Breast epithelium (tissue), 4 donors: ENCODE data around the gene RGR. TPM values are rescaled to one million over a fixed set of nuclear protein-coding genes. Genes with fewer than 3 reads are reported as not detected.

Experiments used
- DNase-seq, 2 donors: peaks; one replicate each; pipeline ENCODE4 v3.0.0-alpha.2; 2019; ENCODE audit warnings: low spot score in 2 of 2
- H3K27ac ChIP-seq, 2 donors: fragments of 200-600 bp; sonication (generic) in 1 of 2; one replicate each; pipeline ENCODE4 v1.5.1; 2016 to 2019; ENCODE audit warnings: mild to moderate bottlenecking in 1 of 2
- H3K27me3 ChIP-seq, 2 donors: fragments of 200-600 bp; sonication (generic) in 1 of 2; one replicate each; pipeline versions ENCODE4 v1.5.1 to v1.6.0; 2017 to 2019; ENCODE audit warnings: control low read depth in 1 of 2, mild to moderate bottlenecking in 1 of 2
- H3K36me3 ChIP-seq: fragments of 200-600 bp; one replicate; pipeline ENCODE4 v1.5.1; 2019
- H3K4me1 ChIP-seq, 2 donors: fragments of 200-600 bp; sonication (generic); one replicate each; pipeline ENCODE4 v1.5.1; 2016 to 2019; ENCODE audit warnings: control low read depth in 1 of 2
- H3K4me3 ChIP-seq, 3 donors: fragments of 200-600 bp; sonication (generic); 1 replicate in 2 of 3; 2 replicates in 1 of 3; pipeline ENCODE4 v1.5.1; 2016 to 2019; ENCODE audit warnings: mild to moderate bottlenecking in 3 of 3, moderate library complexity in 2 of 3
- H3K9me3 ChIP-seq, 2 donors: fragments of 200-600 bp; sonication (generic) in 1 of 2; one replicate each; pipeline ENCODE4 v1.5.1; 2016 to 2019; ENCODE audit warnings: control low read depth in 1 of 2
- CTCF ChIP-seq, 3 donors: fragments of 450-650 bp; IDR thresholded peaks; one replicate each; pipeline ENCODE4 v1.5.1; 2016 to 2017; ENCODE audit warnings: antibody characterized with exemption in 3 of 3, mild to moderate bottlenecking in 3 of 3, moderate library complexity in 3 of 3
- POLR2A ChIP-seq: fragments of 450-650 bp; IDR thresholded peaks from one replicate; pipeline ENCODE4 v1.6.1; 2016; ENCODE audit warnings: antibody characterized with exemption, mild to moderate bottlenecking, moderate library complexity
- POLR2AphosphoS5 ChIP-seq, 3 donors: sonication (generic); formaldehyde crosslinking; IDR thresholded peaks; one replicate each; pipeline ENCODE4 v1.6.1; 2017; ENCODE audit warnings: antibody characterized with exemption in 3 of 3
- intact Hi-C: fragments of 100-400 bp; cut with DNase I; formaldehyde crosslinking; loops from one replicate; pipeline ENCODE4 v1.15.1; 2023; ENCODE audit warnings: low total_unique reads
- total RNA-seq, 3 donors: library from RNA; depleted of rRNA; stranded (reverse); fragments of >200 nt; gene quantifications; one replicate each; pipeline ENCODE4 v1.1.0, GENCODE V29; 2016

Gene RGR
- total RNA-seq, 3 donors from 2014 or later: 0.33 to 0.96 (median 0.59) TPM

- no peaks in the 10 kb centered on the region for H3K27me3 ChIP-seq
- no peaks in the 10 kb centered on the region for H3K4me1 ChIP-seq
- no peaks in the 10 kb centered on the region for H3K36me3 ChIP-seq
- H3K27ac ChIP-seq: no peak overlapping the region
- no peaks in the 10 kb centered on the region for H3K9me3 ChIP-seq
- intact Hi-C loops: no loop called here
- H3K4me3 ChIP-seq: no peak overlapping the region
- no peak for DNase-seq
- TF ChIP-seq CTCF (IDR thresholded peaks at IDR 0.05): no peak
- no peak for TF ChIP-seq POLR2AphosphoS5 (IDR thresholded peaks at IDR 0.05)
- no peak for TF ChIP-seq POLR2A
Measured at GRCh38 chr10:84294766-84295447, 50.1 kb downstream of the RGR start.

- no peak overlapping the region for H3K4me3 ChIP-seq
- H3K4me1 ChIP-seq: no peaks in the 10 kb centered on the region
- no peak for DNase-seq
- H3K36me3 ChIP-seq: no peaks in the 10 kb centered on the region
- H3K9me3 ChIP-seq: no peaks in the 10 kb centered on the region
- H3K27ac ChIP-seq: peak overlapping the region in 1 of 2 donors; percentile 14
- intact Hi-C loops: loop anchor here (2.0 kb wide), 1 partner anchor 44 kb away; no protein-coding TSS in a partner anchor
- no peaks in the 10 kb centered on the region for H3K27me3 ChIP-seq
- TF ChIP-seq POLR2A: no peak
- TF ChIP-seq POLR2AphosphoS5 (IDR thresholded peaks at IDR 0.05): no peak
- TF ChIP-seq CTCF (IDR thresholded peaks at IDR 0.05): no peak
Measured at GRCh38 chr10:84296091-84296981, 51.5 kb downstream of the RGR start.

GRCh38 chr10:84298057-84298456, 53.2 kb downstream of the RGR start:
- Histone ChIP-seq H3K27me3 (no peaks in the 10 kb centered on the region), H3K4me3 (no peak overlapping the region), H3K4me1 (no peaks in the 10 kb centered on the region), H3K36me3 (no peaks in the 10 kb centered on the region), H3K9me3 (no peaks in the 10 kb centered on the region), H3K27ac (no peak overlapping the region)
- TF ChIP-seq CTCF (IDR thresholded peaks at IDR 0.05) (no peak), POLR2AphosphoS5 (IDR thresholded peaks at IDR 0.05) (no peak), POLR2A (no peak)
- DNase-seq: no peak
- intact Hi-C loops: no loop called here

GRCh38 chr10:84302223-84302622, 57.4 kb downstream of the RGR start:
- Histone ChIP-seq H3K4me1 (no peaks in the 10 kb centered on the region), H3K27ac (no peak overlapping the region), H3K27me3 (no peaks in the 10 kb centered on the region), H3K4me3 (no peak overlapping the region), H3K36me3 (no peaks in the 10 kb centered on the region), H3K9me3 (no peaks in the 10 kb centered on the region)
- intact Hi-C loops: no loop called here
- TF ChIP-seq POLR2AphosphoS5 (IDR thresholded peaks at IDR 0.05) (no peak), POLR2A (no peak), CTCF (IDR thresholded peaks at IDR 0.05) (no peak)
- DNase-seq: no peak
